IMR-90 (cell line): ENCODE results near the gene AGPS. TPM values are rescaled to one million over a fixed set of nuclear protein-coding genes. Genes with fewer than 3 reads are reported as not detected.

Experiments
- ATAC-seq: fragments of 200-7000 bp; cut with Tn5 transposase; 2 replicates; pipeline ENCODE4 v1.9.1; 2020; ENCODE audit warnings: low read depth, mild to moderate bottlenecking, moderate library complexity
- BruUV-seq: library from RNA; stranded (reverse); fragments of 400-500 nt; replicated peaks from 2 replicates; lab custom pipeline; 2021; lab: Mats Ljungman, UMichigan
- CTCF ChIA-PET: fragments of 300-600 bp; formaldehyde crosslinking; extraction: SDS; loops from one replicate; lab custom pipeline; 2021; ENCODE audit warnings: antibody characterized with exemption; lab: Yijun Ruan, JAX
- POLR2A ChIA-PET: fragments of 300-600 bp; sonication (Branson Sonifier 250); formaldehyde crosslinking; loops from one replicate; lab custom pipeline; 2022; ENCODE audit warnings: antibody characterized with exemption; ENCODE audit not compliant: unreplicated experiment; lab: Charles Lee
- DNase-seq: peaks from one replicate; pipeline ENCODE4 v3.0.0; 2013
- H2AFZ ChIP-seq: replicated peaks from 2 replicates; pipeline ENCODE3; 2013; ENCODE audit warnings: low read length, mild to moderate bottlenecking; ENCODE audit not compliant: poor library complexity
- H2AK5ac ChIP-seq: 2 replicates; pipeline ENCODE4 v1.6.1; 2013; ENCODE audit warnings: low read depth, low read length, inconsistent platforms
- H2AK9ac ChIP-seq: replicated peaks from 2 replicates; pipeline ENCODE3; 2013; ENCODE audit warnings: mild to moderate bottlenecking, low read depth, low read length, moderate library complexity; ENCODE audit not compliant: poor library complexity
- H2BK120ac ChIP-seq: 2 replicates; pipeline ENCODE4 v1.6.1; 2013; ENCODE audit warnings: low read depth, low read length, inconsistent platforms
- H2BK15ac ChIP-seq: 3 replicates; pipeline ENCODE4 v1.6.1; 2013; ENCODE audit warnings: low read depth, low read length, inconsistent platforms
- H2BK20ac ChIP-seq: 2 replicates; pipeline ENCODE4 v1.6.1; 2013; ENCODE audit warnings: low read depth, mild to moderate bottlenecking, inconsistent platforms, low read length, moderate library complexity
- H2BK5ac ChIP-seq: 2 replicates; pipeline ENCODE4 v1.6.1; 2013; ENCODE audit warnings: mild to moderate bottlenecking, low read depth, low read length, inconsistent platforms; ENCODE audit not compliant: poor library complexity, severe bottlenecking
- H3K14ac ChIP-seq: replicated peaks from 2 replicates; pipeline ENCODE4 v1.6.1; 2013; ENCODE audit warnings: low read depth, low read length, inconsistent platforms
- H3K18ac ChIP-seq: 2 replicates; pipeline ENCODE4 v1.6.1; 2013; ENCODE audit warnings: low read depth, low read length, control low read depth
- H3K23ac ChIP-seq: 2 replicates; pipeline ENCODE4 v1.6.1; 2013; ENCODE audit warnings: low read depth, low read length, inconsistent platforms
- H3K27ac ChIP-seq: 2 replicates; pipeline ENCODE4 v1.5.1; 2013; ENCODE audit warnings: mild to moderate bottlenecking, control low read depth, low read length; ENCODE audit not compliant: insufficient read depth
- H3K27me3 ChIP-seq: 2 replicates; pipeline ENCODE4 v1.6.1; 2013; ENCODE audit warnings: low read length; ENCODE audit not compliant: control insufficient read depth, insufficient read depth
- H3K36me3 ChIP-seq: 2 replicates; pipeline ENCODE4 v1.6.1; 2013; ENCODE audit warnings: low read length, mixed read lengths; ENCODE audit not compliant: control insufficient read depth, insufficient read depth
- H3K4ac ChIP-seq: 2 replicates; pipeline ENCODE4 v1.6.1; 2013; ENCODE audit warnings: low read depth, low read length, inconsistent platforms
- H3K4me1 ChIP-seq: 2 replicates; pipeline ENCODE4 v1.6.1; 2013; ENCODE audit warnings: low read length, mixed read lengths; ENCODE audit not compliant: control insufficient read depth, insufficient read depth
- H3K4me2 ChIP-seq: 2 replicates; pipeline ENCODE4 v1.6.1; 2013; ENCODE audit warnings: low read depth, mild to moderate bottlenecking, control low read depth, low read length, moderate library complexity
- H3K4me3 ChIP-seq: 2 replicates; pipeline ENCODE4 v1.5.1; 2013; ENCODE audit warnings: low read depth, mild to moderate bottlenecking, control low read depth, low read length, moderate library complexity; ENCODE audit not compliant: insufficient read depth
- H3K56ac ChIP-seq: 2 replicates; pipeline ENCODE4 v1.6.1; 2013; ENCODE audit warnings: low read length, inconsistent platforms; ENCODE audit not compliant: insufficient read depth; ENCODE audit errors: extremely low read depth
- H3K79me1 ChIP-seq, 2 experiments: 2 replicates each; pipeline ENCODE4 v1.6.1; 2013; ENCODE audit warnings: low read length in 2 of 2, inconsistent platforms in 1 of 2, low read depth in 1 of 2
- H3K9ac ChIP-seq: 2 replicates; pipeline ENCODE4 v1.6.1; 2013; ENCODE audit warnings: low read depth, low read length, control low read depth
- H3K9me1 ChIP-seq: 2 replicates; pipeline ENCODE4 v1.6.1; 2013; ENCODE audit warnings: low read length, inconsistent platforms; ENCODE audit not compliant: insufficient read depth
- H3K9me3 ChIP-seq: 2 replicates; pipeline ENCODE4 v1.6.1; 2013; ENCODE audit warnings: low read length; ENCODE audit not compliant: control insufficient read depth, insufficient read depth
- H4K20me1 ChIP-seq: 2 replicates; pipeline ENCODE4 v1.6.1; 2013; ENCODE audit warnings: low read length, inconsistent platforms; ENCODE audit not compliant: insufficient read depth
- H4K5ac ChIP-seq: 2 replicates; pipeline ENCODE4 v1.6.1; 2013; ENCODE audit warnings: mild to moderate bottlenecking, low read depth, low read length, control low read depth
- H4K8ac ChIP-seq, 2 experiments: 2 replicates each; pipeline ENCODE4 v1.6.1; 2013; ENCODE audit warnings: low read depth in 2 of 2, low read length in 2 of 2, control low read depth in 1 of 2, inconsistent platforms in 1 of 2
- H4K91ac ChIP-seq: 2 replicates; pipeline ENCODE4 v1.6.1; 2013; ENCODE audit warnings: low read depth, low read length, inconsistent platforms; ENCODE audit not compliant: insufficient read depth
- BHLHE40 ChIP-seq: fragments of 150-350 bp; IDR thresholded peaks from 2 replicates; pipeline ENCODE4 v1.6.1; 2016; ENCODE audit warnings: mild to moderate bottlenecking, low read depth, low read length
- CEBPB ChIP-seq: IDR thresholded peaks from 2 replicates; pipeline ENCODE4 v1.6.1; 2012; ENCODE audit warnings: low read depth, low read length, improper control_type of control experiment
- CHD1 ChIP-seq: IDR thresholded peaks from 2 replicates; pipeline ENCODE4 v1.6.1; 2012; ENCODE audit warnings: low read depth, low read length, improper control_type of control experiment
- ELK1 ChIP-seq: fragments of 150-350 bp; IDR thresholded peaks from 2 replicates; pipeline ENCODE4 v1.6.1; 2016; ENCODE audit warnings: low read depth, mild to moderate bottlenecking, low read length, moderate library complexity, borderline replicate concordance
- FOS ChIP-seq: fragments of 150-350 bp; IDR thresholded peaks from 2 replicates; pipeline ENCODE4 v1.6.1; 2016; ENCODE audit warnings: low read depth, low read length
- MAFK ChIP-seq: IDR thresholded peaks from 2 replicates; pipeline ENCODE4 v1.6.1; 2012; ENCODE audit warnings: low read depth, low read length, improper control_type of control experiment
- MAZ ChIP-seq: IDR thresholded peaks from 2 replicates; pipeline ENCODE4 v1.6.1; 2012; ENCODE audit warnings: low read depth, mild to moderate bottlenecking, low read length, improper control_type of control experiment, moderate library complexity, borderline replicate concordance
- MXI1 ChIP-seq: IDR thresholded peaks from 2 replicates; pipeline ENCODE4 v1.6.1; 2012; ENCODE audit warnings: low read depth, mild to moderate bottlenecking, low read length, moderate library complexity, borderline replicate concordance
- NFE2L2 ChIP-seq: fragments of 150-350 bp; IDR thresholded peaks from 2 replicates; pipeline ENCODE4 v1.6.1; 2016; ENCODE audit warnings: low read depth, mild to moderate bottlenecking, low read length
- POLR2A ChIP-seq: IDR thresholded peaks from 2 replicates; pipeline ENCODE4 v1.6.1; 2012; ENCODE audit warnings: mild to moderate bottlenecking, low read depth, low read length
- RAD21 ChIP-seq: IDR thresholded peaks from 2 replicates; pipeline ENCODE4 v1.6.1; 2012; ENCODE audit warnings: low read length, improper control_type of control experiment
- RCOR1 ChIP-seq: IDR thresholded peaks from 2 replicates; pipeline ENCODE4 v1.6.1; 2012; ENCODE audit warnings: mild to moderate bottlenecking, low read length, improper control_type of control experiment; ENCODE audit not compliant: insufficient replicate concordance
- RFX5 ChIP-seq: IDR thresholded peaks from 2 replicates; pipeline ENCODE4 v1.8.0; 2012; ENCODE audit warnings: low read depth, mild to moderate bottlenecking, low read length, moderate library complexity
- SMC3 ChIP-seq: fragments of 150-350 bp; IDR thresholded peaks from 2 replicates; pipeline ENCODE4 v1.6.1; 2016; ENCODE audit warnings: low read depth, mild to moderate bottlenecking, antibody characterized with exemption, low read length, moderate library complexity
- WGBS, 2 experiments: methylation state at CpG; one replicate each; pipeline versions ENCODE4 v1.1.5 to v1.1.7; 2013; ENCODE audit warnings: missing lambda C conversion rate in 2 of 2; ENCODE audit not compliant: insufficient read length in 1 of 2; ENCODE audit errors: extremely low coverage in 2 of 2; 5-methylcytosine and 5-hydroxymethylcytosine counted together
- dilution Hi-C: fragments of 300-500 bp; cut with HindIII; formaldehyde crosslinking; loops from one replicate; pipeline ENCODE4 v1.14.3; 2018; ENCODE audit warnings: low sequenced_read_pairs; ENCODE audit not compliant: unreplicated experiment
- in situ Hi-C: fragments of 300-500 bp; cut with MboI; formaldehyde crosslinking; loops from 3 replicates; pipeline ENCODE4 v1.14.3; 2019; ENCODE audit warnings: low sequenced_read_pairs, inconsistent platforms, mixed read lengths
- intact Hi-C: fragments of 100-400 bp; cut with micrococcal nuclease; formaldehyde crosslinking; loops from 2 replicates; pipeline ENCODE4 v1.10.0; 2022
- polyA plus RNA-seq, 3 experiments: library from polyadenylated mRNA; depleted of rRNA; stranded (reverse); fragments of >200 nt; gene quantifications; 2 replicates each; pipeline ENCODE4 v1.2.3, GENCODE V29; 2012; ENCODE audit warnings: low replicate concordance in 1 of 3
- total RNA-seq: library from RNA; depleted of rRNA; stranded (reverse); fragments of >200 nt; gene quantifications from 2 replicates; pipeline ENCODE4 v1.2.3, GENCODE V29; 2012
- TF ChIP-seq, protein P1 (sequence below): conservative IDR thresholded peaks from 2 replicates; pipeline ENCODE4 v1.5.1; 2012; ENCODE audit warnings: mild to moderate bottlenecking, low read depth, low read length, improper control_type of control experiment
- TF ChIP-seq, protein P2 (sequence below): fragments of 150-350 bp; IDR thresholded peaks from 2 replicates; pipeline ENCODE4 v1.6.1; 2017; ENCODE audit warnings: mild to moderate bottlenecking, antibody characterized with exemption, low read length, low read depth

The AGPS gene
- total and polyA plus RNA-seq, 2 of the 4 experiments (the other 2 are of a cell fraction), result 6.6 to 18.6 TPM

DNA sequence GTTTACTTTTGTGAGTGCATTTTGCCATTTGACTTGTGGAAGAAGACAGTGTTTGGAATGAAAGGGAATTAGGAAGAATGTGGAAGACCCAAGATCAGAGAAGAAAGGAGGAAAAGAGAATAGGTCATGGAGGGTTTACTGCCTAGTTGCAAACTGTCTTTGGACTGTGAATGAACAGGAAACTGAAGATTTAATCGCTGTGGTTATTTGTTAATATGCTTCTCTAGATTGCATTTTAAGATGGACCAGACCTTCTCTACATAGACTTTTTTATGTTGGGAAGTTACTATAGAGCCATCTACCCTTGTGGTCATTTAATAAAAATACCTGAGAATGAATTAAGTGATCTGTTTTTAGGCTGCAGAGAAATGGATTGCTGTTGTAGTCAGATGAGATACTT lies 6.2 kb downstream of the AGPS start:
- no peaks in the 10 kb centered on the region for H3K9me1 ChIP-seq
- WGBS, 2 experiments, result no CpG with 5 or more reads among the region's 1 CpG
- H2BK15ac ChIP-seq, result 0 out of 3 replicates have a peak overlapping the region, but pooled peaks have one; percentile 23
- no peak overlapping the region for H2BK5ac ChIP-seq
- H2AK9ac ChIP-seq, result no peak overlapping the region
- H3K4me1 ChIP-seq, result peaks cover 6% of the 10 kb centered on the region
- no peak for ATAC-seq
- no peak overlapping the region for H3K27ac ChIP-seq
- no peaks in the 10 kb centered on the region for H3K9me3 ChIP-seq
- no peak overlapping the region for H3K4ac ChIP-seq
- no peak overlapping the region; the same call in 1 of the 2 replicates for H2BK120ac ChIP-seq
- CTCF ChIA-PET, result no interaction called here
- H2AFZ ChIP-seq, result no peak overlapping the region
- no peak overlapping the region for H2BK20ac ChIP-seq
- H3K56ac ChIP-seq, result no peak overlapping the region
- intact Hi-C loops (loop anchor here (5.0 kb wide), 2 partner anchors 136 to 236 kb away; partner anchors contain the start of gene NFE2L2), dilution Hi-C loops (no loop called here), in situ Hi-C loops (no loop called here)
- TF ChIP-seq POLR2A (no peak), RFX5 (no peak), SMC3 (no peak), CHD1 (no peak), MXI1 (no peak), ELK1 (no peak), FOS (no peak), CEBPB (no peak), BHLHE40 (no peak), MAZ (no peak), RCOR1 (no peak), MAFK (no peak), RAD21 (no peak), NFE2L2 (no peak)
- TF ChIP-seq, protein P1, sequence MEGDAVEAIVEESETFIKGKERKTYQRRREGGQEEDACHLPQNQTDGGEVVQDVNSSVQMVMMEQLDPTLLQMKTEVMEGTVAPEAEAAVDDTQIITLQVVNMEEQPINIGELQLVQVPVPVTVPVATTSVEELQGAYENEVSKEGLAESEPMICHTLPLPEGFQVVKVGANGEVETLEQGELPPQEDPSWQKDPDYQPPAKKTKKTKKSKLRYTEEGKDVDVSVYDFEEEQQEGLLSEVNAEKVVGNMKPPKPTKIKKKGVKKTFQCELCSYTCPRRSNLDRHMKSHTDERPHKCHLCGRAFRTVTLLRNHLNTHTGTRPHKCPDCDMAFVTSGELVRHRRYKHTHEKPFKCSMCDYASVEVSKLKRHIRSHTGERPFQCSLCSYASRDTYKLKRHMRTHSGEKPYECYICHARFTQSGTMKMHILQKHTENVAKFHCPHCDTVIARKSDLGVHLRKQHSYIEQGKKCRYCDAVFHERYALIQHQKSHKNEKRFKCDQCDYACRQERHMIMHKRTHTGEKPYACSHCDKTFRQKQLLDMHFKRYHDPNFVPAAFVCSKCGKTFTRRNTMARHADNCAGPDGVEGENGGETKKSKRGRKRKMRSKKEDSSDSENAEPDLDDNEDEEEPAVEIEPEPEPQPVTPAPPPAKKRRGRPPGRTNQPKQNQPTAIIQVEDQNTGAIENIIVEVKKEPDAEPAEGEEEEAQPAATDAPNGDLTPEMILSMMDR, result no peak
- TF ChIP-seq, protein P2, sequence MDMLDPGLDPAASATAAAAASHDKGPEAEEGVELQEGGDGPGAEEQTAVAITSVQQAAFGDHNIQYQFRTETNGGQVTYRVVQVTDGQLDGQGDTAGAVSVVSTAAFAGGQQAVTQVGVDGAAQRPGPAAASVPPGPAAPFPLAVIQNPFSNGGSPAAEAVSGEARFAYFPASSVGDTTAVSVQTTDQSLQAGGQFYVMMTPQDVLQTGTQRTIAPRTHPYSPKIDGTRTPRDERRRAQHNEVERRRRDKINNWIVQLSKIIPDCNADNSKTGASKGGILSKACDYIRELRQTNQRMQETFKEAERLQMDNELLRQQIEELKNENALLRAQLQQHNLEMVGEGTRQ, result no peak
- peaks cover 36% of the 10 kb centered on the region for H4K20me1 ChIP-seq
- no peak overlapping the region for H4K8ac ChIP-seq
- no peaks in the 10 kb centered on the region for H3K36me3 ChIP-seq
- no peak overlapping the region for H3K4me3 ChIP-seq
- no peaks in the 10 kb centered on the region for H3K27me3 ChIP-seq
- POLR2A ChIA-PET, result no interaction called here
- no peak overlapping the region for H3K23ac ChIP-seq
- no TSS peak for BruUV-seq
- H4K5ac ChIP-seq, result no peak overlapping the region
- no peak overlapping the region for H3K14ac ChIP-seq
- no peak overlapping the region for H3K4me2 ChIP-seq
- H4K91ac ChIP-seq, result no peak overlapping the region
- peaks cover 4 to 68% of the 10 kb centered on the region in 2 experiments for H3K79me1 ChIP-seq
- no peak for DNase-seq
- no peak overlapping the region for H2AK5ac ChIP-seq
- no peak overlapping the region for H3K18ac ChIP-seq
- H3K9ac ChIP-seq, result no peak overlapping the region
